COR-L47 (cell line): ENCODE results near the gene RBM18.

ENCODE experiments used
- DNase-seq: peaks from one replicate; lab custom pipeline; 2025; lab: John Stamatoyannopoulos, UW

The RBM18 gene

DNA sequence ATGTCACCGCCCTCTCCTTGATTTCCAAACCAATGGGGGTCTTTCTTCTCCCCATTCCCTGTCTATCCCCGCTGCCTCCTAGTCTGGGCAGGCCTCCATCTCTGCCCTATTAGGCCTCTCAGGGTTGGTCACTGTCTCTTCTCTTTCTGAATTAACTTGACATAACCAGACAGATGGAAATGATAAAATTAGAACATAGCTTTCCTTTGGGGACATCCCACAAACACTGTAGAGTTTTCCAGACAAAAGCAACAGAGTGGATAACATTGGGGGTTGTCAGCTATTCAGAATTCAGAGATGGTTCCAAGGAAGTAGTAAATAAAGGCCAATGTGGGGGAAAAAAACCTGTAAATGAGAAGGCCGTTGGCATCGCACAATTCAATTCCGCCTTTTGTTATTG, 60.6 kb downstream of the RBM18 start:
- DNase-seq, result no peak

DNA sequence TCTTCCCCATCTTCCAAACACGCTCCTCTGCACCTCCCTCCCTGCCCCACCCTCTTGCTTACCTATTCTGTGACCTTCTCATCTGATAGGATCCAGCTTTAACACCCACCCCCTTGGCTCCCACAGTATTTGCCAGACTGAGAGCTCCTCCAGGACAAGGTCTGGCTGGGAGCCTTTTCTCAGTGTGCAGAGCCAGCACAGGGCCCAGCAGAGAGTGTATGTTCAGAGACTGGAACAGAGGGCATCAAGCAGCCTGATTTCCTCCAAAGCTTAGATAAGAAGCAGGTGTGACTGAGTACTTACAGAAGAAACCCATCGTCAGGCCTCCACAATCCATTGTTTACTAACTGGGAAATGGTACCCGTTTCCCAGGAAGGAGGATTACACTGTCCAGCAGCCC, 62.5 kb downstream of the RBM18 start:
- DNase-seq, result no peak

DNA sequence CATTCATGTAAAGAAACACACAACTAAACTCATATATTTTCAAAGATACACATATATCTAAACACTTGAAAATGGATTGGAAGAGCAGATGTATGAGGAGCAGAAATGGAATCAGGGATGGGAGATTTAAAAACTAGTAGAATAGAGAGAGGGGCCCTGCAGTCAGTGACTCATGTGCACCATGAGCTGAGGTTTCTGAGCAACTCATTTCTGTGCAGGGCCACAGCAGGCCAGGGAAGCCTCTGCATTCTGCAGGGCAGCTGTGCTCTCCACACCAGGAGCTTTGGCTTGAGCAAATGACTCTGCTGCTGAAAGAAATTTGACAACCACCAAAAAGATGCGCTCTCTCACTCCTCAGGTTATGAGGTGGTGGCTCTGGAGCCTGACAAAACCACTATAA, 63.0 kb downstream of the RBM18 start:
- no peak for DNase-seq

DNA sequence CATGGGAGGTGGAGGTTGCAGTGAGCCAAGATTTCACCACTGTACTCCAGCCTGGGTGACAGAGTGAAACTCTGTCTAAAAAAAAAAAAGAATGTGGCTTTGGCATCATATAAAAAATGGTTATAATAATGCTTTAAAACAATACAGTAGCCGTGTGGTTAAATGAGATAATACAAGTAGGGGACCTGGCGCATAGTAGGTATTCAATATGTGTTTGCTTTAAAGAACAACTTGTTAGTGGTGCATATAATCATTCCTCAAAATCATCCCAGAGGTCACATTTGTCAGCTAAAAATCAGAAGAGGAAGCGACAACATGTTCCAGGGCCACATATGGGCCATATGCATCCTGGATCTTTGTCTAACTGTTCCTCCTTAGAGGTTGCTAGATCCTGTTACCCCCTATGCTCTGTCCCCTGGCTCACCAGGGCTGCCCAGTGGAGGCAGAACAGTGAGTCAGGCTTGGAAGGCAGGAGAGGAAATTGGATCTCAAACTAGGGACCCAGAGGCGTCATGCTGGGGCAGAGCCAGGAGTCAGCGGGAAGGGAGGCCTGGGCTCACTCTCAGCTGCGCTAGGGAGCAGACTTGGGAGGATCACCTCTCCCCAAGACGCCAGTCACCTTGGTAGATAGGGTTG, 63.6 kb downstream of the RBM18 start:
- DNase-seq, result no peak

DNA sequence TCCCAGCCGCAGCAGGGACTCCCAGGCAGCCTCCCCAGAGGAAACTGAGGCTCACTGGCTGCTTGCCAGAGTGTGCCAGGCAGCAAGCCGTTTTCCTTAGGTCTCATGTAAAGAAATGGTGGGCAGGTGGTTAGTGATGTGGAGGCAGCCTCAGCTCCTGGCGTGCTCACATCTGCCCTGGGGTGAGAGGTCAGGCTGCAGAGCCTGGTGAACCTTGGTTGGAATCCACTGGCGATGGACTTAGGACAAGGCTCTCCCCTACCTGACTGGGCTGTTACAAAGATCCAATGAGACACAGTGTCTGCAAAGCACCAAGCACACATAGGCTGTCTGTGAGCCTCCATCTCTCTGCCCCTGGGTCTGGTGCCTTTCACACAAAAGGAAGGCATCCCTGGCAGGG, 66.8 kb downstream of the RBM18 start:
- no peak for DNase-seq

DNA sequence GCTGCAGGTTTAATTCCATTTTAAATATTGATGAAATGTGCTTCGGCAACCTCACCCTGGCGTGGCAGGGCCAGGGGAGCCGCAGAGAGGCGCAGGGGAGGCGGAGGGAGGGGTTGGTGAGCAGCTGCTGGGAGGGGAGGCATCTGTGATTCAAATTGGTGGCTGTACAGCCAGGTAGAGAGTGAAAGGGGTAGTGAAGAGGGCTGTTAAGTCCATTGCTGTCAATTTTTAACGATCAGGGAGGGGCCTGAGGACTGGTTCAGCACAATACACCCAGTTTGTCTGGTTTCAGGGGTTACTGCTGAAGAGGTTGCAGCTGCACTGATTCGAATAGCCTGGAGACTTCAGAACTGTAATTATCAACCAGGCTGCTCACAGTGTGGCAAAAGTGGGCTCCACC, 67.2 kb downstream of the RBM18 start:
- peak; percentile 60 for DNase-seq

DNA sequence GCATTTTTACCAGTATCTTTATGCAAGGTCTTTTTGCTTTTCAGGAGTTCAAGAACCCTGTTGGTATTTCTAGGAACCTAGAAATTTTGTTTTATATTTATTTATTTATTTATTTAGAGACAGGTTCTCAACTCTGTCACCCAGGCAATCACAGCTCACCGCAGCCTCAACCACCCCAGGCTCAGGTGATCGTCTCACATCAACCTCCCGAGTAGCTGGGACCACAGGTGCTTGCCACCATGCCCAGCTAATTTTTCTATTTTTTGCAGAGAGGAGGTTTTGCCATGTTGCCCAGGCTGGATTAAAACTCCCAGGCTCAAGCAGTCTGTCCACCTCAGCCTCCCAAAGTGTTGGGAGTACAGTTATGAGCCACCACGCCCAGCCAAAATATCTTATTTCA, 68.8 kb downstream of the RBM18 start:
- no peak for DNase-seq

DNA sequence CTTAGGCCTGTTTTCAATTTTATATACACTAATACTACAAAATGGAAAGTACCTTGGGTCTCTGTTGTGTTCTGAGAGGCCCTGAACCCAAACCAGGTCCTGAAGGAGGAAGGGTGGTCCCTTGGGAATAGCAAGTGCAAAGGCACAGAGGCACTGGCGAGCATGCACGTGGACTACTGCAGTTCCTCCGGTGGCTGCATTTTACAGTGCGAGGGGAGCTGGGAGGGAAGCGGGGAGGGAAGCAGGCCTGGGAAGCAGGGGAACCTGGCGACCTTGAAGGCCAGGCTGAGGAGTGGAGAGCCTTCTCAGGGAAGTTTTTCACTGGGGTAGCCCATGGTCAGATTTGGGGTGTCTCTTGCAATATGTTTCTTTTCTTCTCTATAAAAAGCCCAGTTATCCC, 71.0 kb downstream of the RBM18 start:
- DNase-seq, result no peak

DNA sequence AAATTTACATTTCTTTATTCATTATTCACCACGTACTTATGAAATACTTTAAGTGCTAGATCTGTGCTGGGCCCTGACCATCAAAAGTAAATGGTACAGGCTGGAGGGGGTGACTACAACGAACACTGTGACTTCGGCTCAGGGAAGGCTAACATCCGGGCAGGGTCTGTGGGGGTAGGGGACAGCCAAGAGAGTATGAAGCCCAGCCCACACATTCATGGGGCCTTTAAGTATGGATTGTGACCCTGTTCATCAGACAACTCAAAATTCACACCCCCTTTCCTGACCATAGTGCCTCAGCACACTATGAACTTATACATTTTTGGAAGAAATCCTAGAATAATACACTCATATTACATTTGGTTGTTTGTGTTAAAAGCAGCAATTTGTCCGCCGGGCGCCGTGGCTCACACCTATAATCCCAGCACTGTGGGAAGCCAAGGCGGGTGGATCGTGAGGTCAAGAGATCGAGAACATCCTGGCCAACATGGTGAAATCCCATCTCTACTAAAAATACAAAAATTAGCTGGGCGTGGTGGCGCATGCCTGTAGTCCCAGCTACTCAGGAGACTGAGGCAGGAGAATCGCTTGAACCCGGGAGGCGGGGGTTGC, 71.6 kb downstream of the RBM18 start:
- DNase-seq, result no peak

DNA sequence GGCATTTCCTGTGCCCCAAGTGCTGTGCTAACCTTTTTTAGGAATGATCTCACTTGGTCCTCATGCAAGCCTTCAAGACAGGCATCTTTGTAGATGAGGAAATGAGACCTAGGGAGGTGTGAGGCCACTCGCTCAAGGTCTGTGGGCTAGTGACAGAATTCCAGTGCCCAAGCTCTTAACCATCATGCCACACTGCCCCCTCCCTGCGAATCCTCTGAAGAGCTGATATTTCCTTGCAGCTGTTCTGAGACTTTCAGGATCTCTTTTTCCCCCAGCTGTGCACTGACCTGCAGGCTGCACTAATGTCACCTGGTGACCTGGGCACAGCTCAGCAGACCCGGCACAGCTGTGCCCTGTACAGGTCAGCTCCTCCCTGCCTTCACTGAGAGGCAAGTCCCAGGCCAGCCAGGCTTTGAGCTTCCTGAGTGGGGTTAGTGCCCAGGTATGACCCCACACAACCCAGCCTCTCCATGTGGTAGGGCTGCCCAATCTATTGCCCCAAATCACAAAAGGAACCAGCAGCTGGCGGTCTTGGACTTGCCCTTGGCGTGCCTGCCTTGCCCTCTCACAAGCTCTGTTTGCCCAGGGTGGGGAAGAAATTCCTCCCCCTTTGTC, 72.3 kb downstream of the RBM18 start:
- no peak for DNase-seq

DNA sequence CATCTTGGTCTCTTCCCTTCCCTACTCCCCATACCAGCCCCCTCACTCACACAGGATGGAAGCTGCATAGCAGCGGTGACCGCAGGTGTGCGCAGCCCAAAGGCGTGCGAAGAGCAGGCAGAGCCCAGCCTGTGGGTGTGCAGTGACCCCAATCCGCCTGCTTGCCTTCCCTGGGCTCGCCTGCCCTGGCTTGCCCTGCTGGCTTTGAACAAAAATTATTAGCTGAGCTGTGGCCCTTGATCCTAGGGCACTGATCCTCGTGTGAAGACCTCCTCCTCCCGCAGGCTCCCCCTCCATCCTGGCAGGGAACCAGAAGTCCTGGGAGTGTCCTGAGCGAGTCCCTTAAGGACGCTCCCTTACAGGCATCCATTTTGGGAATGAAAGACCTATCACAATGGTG, 73.1 kb downstream of the RBM18 start:
- no peak for DNase-seq

DNA sequence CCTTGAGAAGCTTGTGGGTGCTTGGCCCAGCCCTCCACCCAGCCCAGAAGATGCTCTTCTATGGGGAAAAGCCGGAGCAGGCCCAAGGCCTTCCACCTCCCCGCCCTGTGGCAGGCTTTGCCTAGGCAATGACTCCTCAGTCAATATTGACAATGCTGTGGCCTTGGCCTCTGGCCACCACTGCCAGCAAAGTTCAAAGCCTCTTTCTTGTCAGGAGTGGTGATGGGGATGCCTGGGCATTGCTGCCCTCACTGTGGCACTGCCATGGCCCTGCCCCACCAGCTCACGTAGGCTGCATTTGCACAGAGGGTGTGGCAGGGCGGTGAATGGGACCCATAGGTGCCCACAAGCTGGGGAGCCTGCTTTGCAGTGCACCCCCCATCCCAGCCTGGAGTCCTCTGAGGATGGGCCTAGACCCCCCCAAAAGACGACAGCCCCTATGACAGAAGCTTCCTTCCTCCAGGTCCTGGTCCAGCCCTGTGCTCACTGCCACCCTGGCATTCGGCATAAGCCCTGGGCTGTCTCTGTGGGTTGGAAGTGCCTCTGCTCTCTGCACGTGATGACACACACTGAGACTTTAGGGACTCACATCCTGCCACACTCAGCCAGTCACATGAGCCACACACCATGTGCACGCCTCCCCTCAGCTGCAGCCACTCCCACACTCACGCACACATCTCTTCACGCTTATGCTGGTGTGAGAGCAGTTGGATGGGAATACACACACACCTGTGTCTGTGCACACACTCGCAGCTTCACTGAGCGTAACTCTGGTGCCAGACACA, 73.9 kb downstream of the RBM18 start:
- no peak for DNase-seq

DNA sequence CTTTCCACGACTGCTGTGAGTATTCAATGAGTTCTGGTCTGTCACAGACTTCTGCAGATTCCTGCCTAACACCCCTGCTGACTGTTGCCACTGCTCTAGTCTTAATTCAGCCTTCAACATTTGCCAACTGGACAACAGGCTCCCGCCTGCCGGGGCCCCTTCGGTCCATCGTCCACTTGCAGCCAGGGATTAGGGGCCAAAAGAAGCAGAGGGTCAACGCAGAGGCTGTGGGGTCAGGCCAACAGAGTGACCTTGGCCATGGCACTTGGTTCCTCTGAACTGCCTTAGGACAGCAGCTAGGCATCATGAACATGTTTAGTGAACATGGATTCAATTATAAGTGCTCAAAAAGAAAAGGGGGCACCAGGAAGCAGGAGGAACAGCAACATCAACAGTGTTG, 76.3 kb downstream of the RBM18 start:
- no peak for DNase-seq
